Mammary epithelial cell (primary cell): ENCODE measurements around the gene PKD1.

Experiments used
- CTCF ChIP-seq, 2 donors: IDR thresholded peaks in 1 of 2; conservative IDR thresholded peaks in 1 of 2; 2 replicates each; pipeline ENCODE4 v1.5.1; 2011 to 2012; ENCODE audit warnings: inconsistent platforms in 2 of 2, low read length in 2 of 2, mild to moderate bottlenecking in 2 of 2, control low read depth in 1 of 2, low read depth in 1 of 2; ENCODE audit not compliant: insufficient read depth in 1 of 2; ENCODE audit errors: extremely low read depth in 1 of 2
- EZH2 ChIP-seq: IDR thresholded peaks from 2 replicates; pipeline ENCODE4 v1.6.1; 2012; ENCODE audit warnings: low read length, inconsistent platforms, borderline replicate concordance

GRCh38 chr16:2039274-2040031, 96.2 kb downstream of the PKD1 start:
- TF ChIP-seq CTCF (conservative IDR thresholded peaks at IDR 0.05 in 1 of 2, IDR thresholded peaks at IDR 0.05 in 1 of 2; ENCODE audit: extremely low read depth in 1 of 2, insufficient read depth in 1 of 2, low read depth in 1 of 2, low read length in 2 of 2) (no peak), EZH2 (no peak)
